GM12878 (cell line): ENCODE data around the gene SLC38A8. TPM values are rescaled to one million over a fixed set of nuclear protein-coding genes. Genes with fewer than 3 reads are reported as not detected.

ENCODE experiments used
- ATAC-seq: fragments of 200-7000 bp; cut with Tn5 transposase; 3 replicates; pipeline ENCODE4 v1.9.1; 2020; ENCODE audit warnings: mild to moderate bottlenecking, moderate library complexity
- BruUV-seq: library from RNA; stranded (reverse); fragments of 400-500 nt; replicated peaks from 2 replicates; lab custom pipeline; 2021; lab: Mats Ljungman, UMichigan
- CTCF ChIA-PET: fragments of 300-600 bp; sonication (Branson Sonifier 250); formaldehyde crosslinking; extraction: SDS; loops from one replicate; lab custom pipeline; 2021; ENCODE audit warnings: inconsistent platforms; lab: Yijun Ruan, JAX
- POLR2A ChIA-PET: fragments of 350-600 bp; formaldehyde crosslinking; extraction: SDS; loops from one replicate; lab custom pipeline; 2021; ENCODE audit warnings: inconsistent platforms; lab: Charles Lee
- RAD21 ChIA-PET: fragments of 300-600 bp; sonication (Branson Sonifier 250); formaldehyde crosslinking; loops from one replicate; lab custom pipeline; 2023; ENCODE audit warnings: antibody characterized with exemption; ENCODE audit not compliant: unreplicated experiment; lab: Charles Lee
- SMC1A ChIA-PET: fragments of 300-600 bp; sonication (Branson Sonifier 250); formaldehyde crosslinking; loops from one replicate; lab custom pipeline; 2023; ENCODE audit not compliant: unreplicated experiment, uncharacterized antibody; lab: Charles Lee
- DNase-seq: peaks from one replicate; pipeline ENCODE4 v3.0.0-alpha.2; 2011; ENCODE audit warnings: low read depth, low spot score
- FAIRE-seq: peaks from 3 replicates; lab custom pipeline; 2011; peaks lifted over from hg19 to GRCh38; lab: Jason Lieb, UNC
- H2AFZ ChIP-seq: 2 replicates; pipeline ENCODE4 v1.6.0; 2011; ENCODE audit warnings: low read depth, low read length, control low read depth; ENCODE audit not compliant: control insufficient read depth
- H3K27ac ChIP-seq: 2 replicates; pipeline ENCODE4 v1.5.1; 2011; ENCODE audit warnings: control low read depth; ENCODE audit not compliant: control insufficient read depth, insufficient read depth
- H3K27me3 ChIP-seq, 2 experiments: replicated peaks in 1 of 2; 2 replicates each; pipeline versions ENCODE4 v1.6.0 to v1.6.1; 2011; ENCODE audit warnings: low read length in 1 of 2; ENCODE audit not compliant: control insufficient read depth in 2 of 2, insufficient read depth in 2 of 2
- H3K36me3 ChIP-seq, 2 experiments: 2 replicates each; pipeline ENCODE4 v1.5.1; 2011; ENCODE audit warnings: low read length in 1 of 2; ENCODE audit not compliant: control insufficient read depth in 2 of 2, insufficient read depth in 2 of 2
- H3K4me1 ChIP-seq: 2 replicates; pipeline ENCODE4 v1.6.1; 2011; ENCODE audit warnings: mild to moderate bottlenecking, low read length, moderate library complexity, mixed read lengths; ENCODE audit not compliant: control insufficient read depth, insufficient read depth
- H3K4me2 ChIP-seq: 2 replicates; pipeline ENCODE4 v1.6.0; 2011; ENCODE audit warnings: control low read depth; ENCODE audit not compliant: control insufficient read depth, insufficient read depth
- H3K4me3 ChIP-seq: fragments of 200-600 bp; sonication (generic); 2 replicates; pipeline ENCODE4 v1.5.1; 2016
- H3K79me2 ChIP-seq: 2 replicates; pipeline ENCODE4 v1.6.0; 2011; ENCODE audit warnings: low read length; ENCODE audit not compliant: control insufficient read depth, insufficient read depth
- H3K9ac ChIP-seq: 2 replicates; pipeline ENCODE4 v1.8.0; 2011; ENCODE audit warnings: low read length, control low read depth, mixed read lengths; ENCODE audit not compliant: control insufficient read depth, insufficient read depth
- H3K9me3 ChIP-seq: replicated peaks from 3 replicates; pipeline ENCODE4 v1.5.1; 2011; ENCODE audit warnings: mild to moderate bottlenecking, low read length; ENCODE audit not compliant: control insufficient read depth, insufficient read depth
- H4K20me1 ChIP-seq: 2 replicates; pipeline ENCODE4 v1.6.0; 2011; ENCODE audit not compliant: control insufficient read depth, insufficient read depth
- CBFB ChIP-seq: IDR thresholded peaks from 2 replicates; pipeline ENCODE4 v1.6.1; 2016; ENCODE audit warnings: antibody characterized with exemption, low read depth
- CBX5 ChIP-seq: sonication (generic); IDR thresholded peaks from 2 replicates; pipeline ENCODE4 v1.6.1; 2016; ENCODE audit warnings: low read depth, moderate library complexity, mild to moderate bottlenecking, inconsistent platforms
- CHD2 ChIP-seq: IDR thresholded peaks from 2 replicates; pipeline ENCODE4 v1.6.1; 2011; ENCODE audit warnings: low read depth, low read length, improper control_type of control experiment, borderline replicate concordance
- E4F1 ChIP-seq: fragments of 450-650 bp; IDR thresholded peaks from 2 replicates; pipeline ENCODE4 v1.6.1; 2018; ENCODE audit warnings: borderline replicate concordance, mild to moderate bottlenecking; ENCODE audit not compliant: partially characterized antibody
- EP300 ChIP-seq, 2 experiments: fragments of 150-350 bp in 1 of 2; IDR thresholded peaks; 2 replicates each; pipeline ENCODE4 v1.6.1; 2011 to 2012; ENCODE audit warnings: low read depth in 2 of 2, low read length in 2 of 2, borderline replicate concordance in 1 of 2, improper control_type of control experiment in 1 of 2, inconsistent platforms in 1 of 2; ENCODE audit not compliant: control insufficient read depth in 1 of 2
- ESRRA ChIP-seq: IDR thresholded peaks from 2 replicates; pipeline ENCODE4 v1.6.1; 2012; ENCODE audit warnings: mild to moderate bottlenecking, low read length, improper control_type of control experiment
- IKZF1 ChIP-seq: fragments of 450-650 bp; conservative IDR thresholded peaks from 2 replicates; pipeline ENCODE4 v1.6.1; 2017; ENCODE audit warnings: antibody characterized with exemption, mild to moderate bottlenecking
- MLLT1 ChIP-seq: fragments of 450-650 bp; IDR thresholded peaks from 2 replicates; pipeline ENCODE4 v1.6.1; 2016; ENCODE audit warnings: mild to moderate bottlenecking
- MXI1 ChIP-seq: fragments of 150-350 bp; IDR thresholded peaks from 2 replicates; pipeline ENCODE4 v1.6.1; 2011; ENCODE audit warnings: low read depth, mild to moderate bottlenecking, inconsistent platforms, low read length, improper control_type of control experiment
- NFIC ChIP-seq: IDR thresholded peaks from 2 replicates; pipeline ENCODE4 v1.6.1; 2012; ENCODE audit warnings: low read depth, mild to moderate bottlenecking, inconsistent platforms, low read length, moderate library complexity
- NRF1 ChIP-seq: conservative IDR thresholded peaks from 2 replicates; pipeline ENCODE4 v1.6.1; 2011; ENCODE audit warnings: mild to moderate bottlenecking, low read depth, low read length, improper control_type of control experiment
- POLR2A ChIP-seq: IDR thresholded peaks from 2 replicates; pipeline ENCODE4 v1.6.1; 2011; ENCODE audit warnings: low read depth, mild to moderate bottlenecking, low read length
- RUNX3 ChIP-seq: IDR thresholded peaks from 2 replicates; pipeline ENCODE4 v1.6.1; 2012; ENCODE audit warnings: low read length, inconsistent platforms
- SIN3A ChIP-seq: IDR thresholded peaks from 2 replicates; pipeline ENCODE4 v1.6.1; 2012; ENCODE audit warnings: low read depth, low read length, improper control_type of control experiment
- SP1 ChIP-seq: IDR thresholded peaks from one replicate; pipeline ENCODE4 v1.6.1; 2011; ENCODE audit warnings: low read depth, low read length
- TARDBP ChIP-seq: IDR thresholded peaks from 2 replicates; pipeline ENCODE4 v1.6.1; 2016; ENCODE audit warnings: borderline replicate concordance
- YY1 ChIP-seq: IDR thresholded peaks from 2 replicates; pipeline ENCODE4 v1.6.1; 2011; ENCODE audit warnings: low read depth, mild to moderate bottlenecking, low read length
- ZBED1 ChIP-seq: IDR thresholded peaks from 2 replicates; pipeline ENCODE4 v1.6.1; 2016; ENCODE audit warnings: borderline replicate concordance
- WGBS: methylation state at CpG from one replicate; pipeline ENCODE4 v1.1.6; 2016; ENCODE audit warnings: low lambda C conversion rate; ENCODE audit not compliant: insufficient replicate concordance, insufficient coverage; ENCODE audit errors: missing lambda C conversion rate; 5-methylcytosine and 5-hydroxymethylcytosine counted together
- in situ Hi-C: fragments of 300-500 bp; cut with MboI; formaldehyde crosslinking; loops from 9 replicates; pipeline ENCODE4 v1.14.3; 2018; ENCODE audit warnings: mixed read lengths
- intact Hi-C: fragments of 100-400 bp; cut with micrococcal nuclease; formaldehyde crosslinking; loops from one replicate; pipeline ENCODE4 v1.14.2; 2022; ENCODE audit not compliant: unreplicated experiment
- polyA plus RNA-seq, 11 experiments: library from polyadenylated mRNA; depleted of rRNA in 4 of 11; unstranded in 6 of 11; stranded (reverse) in 5 of 11; fragments of >200 nt; fragmentation: Nextera tagmentation in 4 of 11; fragmentation: Illumina TruSeq in 1 of 11; extraction: Ambion mirVana in 4 of 11; extraction: Trizol in 1 of 11; gene quantifications; 1 replicate in 1 of 11; 2 replicates in 10 of 11; pipeline versions ENCODE4 v1.2.1 to v1.2.3, GENCODE V29; 2011 to 2016; ENCODE audit warnings: inconsistent platforms in 2 of 11, missing spikeins in 2 of 11, low read depth in 1 of 11
- total RNA-seq, 4 experiments: library from RNA; depleted of rRNA in 3 of 4; stranded (reverse); fragments of >200 nt in 3 of 4; fragmentation: Illumina TruSeq in 1 of 4; extraction: Trizol in 1 of 4; gene quantifications; 2 replicates each; pipeline versions ENCODE4 v1.2.1 to v1.2.3, GENCODE V29; 2013 to 2021

The SLC38A8 gene
- total and polyA plus RNA-seq, 10 of the 15 experiments (the other 5 are each of a cell fraction or from before 2014, with no cell fraction given): not detected

GRCh38 chr16:84088695-84089395 lies 46.2 kb upstream of the SLC38A8 start:
- H3K4me2 ChIP-seq: peak overlapping the region; percentile 31
- FAIRE-seq (peak; percentile 96), ATAC-seq (peak; percentile 91), DNase-seq (peak; percentile 67)
- WGBS: 11% methylated on average over 15 of the region's 15 CpGs
- intact Hi-C loops: loop anchor here (1.0 to 5.0 kb wide), 3 partner anchors 86 to 218 kb away; partner anchors contain the start of gene TAF1C
- no peaks in the 10 kb centered on the region for H3K27me3 ChIP-seq
- SMC1A ChIA-PET: interaction anchor here (1.0 to 7.1 kb wide), 7 partner anchors 9 to 99 kb away, joined by 3 to 61 read pairs (median 4); partner anchors contain the start of gene TAF1C
- no peaks in the 10 kb centered on the region for H3K9me3 ChIP-seq
- peaks cover 49% of the 10 kb centered on the region for H3K4me1 ChIP-seq
- no peak overlapping the region for H3K4me3 ChIP-seq
- in situ Hi-C loops: loop anchor here (5.0 kb wide), 2 partner anchors 53 to 98 kb away; partner anchors contain the start of gene TAF1C
- no peak overlapping the region for H2AFZ ChIP-seq
- POLR2A ChIA-PET: interaction anchor here (0.7 kb wide), 1 partner anchor 28 kb away, joined by 3 read pairs; the partner anchor contains the start of gene MBTPS1
- CTCF ChIA-PET: interaction anchor here (0.6 to 7.9 kb wide), 13 partner anchors 11 to 100 kb away, joined by 3 to 102 read pairs (median 4); partner anchors contain the start of genes ADAD2, MBTPS1 and TAF1C
- peaks cover 22 to 43% of the 10 kb centered on the region in 2 experiments for H3K36me3 ChIP-seq
- no peak overlapping the region; the same call in none of the 2 replicates for H3K27ac ChIP-seq
- no peaks in the 10 kb centered on the region for H3K79me2 ChIP-seq
- H3K9ac ChIP-seq: no peak overlapping the region
- BruUV-seq: no TSS peak
- RAD21 ChIA-PET: interaction anchor here (0.8 to 7.3 kb wide), 5 partner anchors 28 to 98 kb away, joined by 3 to 49 read pairs (median 5); partner anchors contain the start of genes MBTPS1 and TAF1C
- peaks cover 10% of the 10 kb centered on the region for H4K20me1 ChIP-seq
- TF ChIP-seq MXI1 (peak; percentile 30; the same call in 1 of the 2 replicates), CBFB (peak; percentile 89), SP1 (no peak), MLLT1 (peak; percentile 68; the same call in 1 of the 2 replicates), NFIC (peak; percentile 35; the same call in 1 of the 2 replicates), IKZF1 (peak; percentile 72), E4F1 (no peak), TARDBP (no peak), CHD2 (no peak), CBX5 (no peak), SIN3A (peak; percentile 45; the same call in 1 of the 2 replicates), YY1 (peak; percentile 22; the same call in 1 of the 2 replicates), NRF1 (no peak), ZBED1 (no peak), POLR2A (peak; percentile 42; the same call in 1 of the 2 replicates), ESRRA (no peak), RUNX3 (peak; percentile 96), EP300 (IDR thresholded peaks at IDR 0.05; ENCODE audit: borderline replicate concordance in 1 of 2, control insufficient read depth in 1 of 2, low read depth in 2 of 2, low read length in 2 of 2) (0 out of 4 replicates have a peak, but pooled peaks of 1 of the 2 experiments have one; percentile 30)
